Left lobe of liver (tissue), 2 donors: ENCODE data around the gene MOB3A. TPM values are rescaled to one million over a fixed set of nuclear protein-coding genes. Genes with fewer than 3 reads are reported as not detected.
"Not testable (repeated sequence)": the region's sequence is repeated elsewhere in the genome, so short reads cannot be mapped to it uniquely, and the experiment has no call there.

Experiments
- ATAC-seq: fragments of 200-7000 bp; cut with Tn5 transposase; one replicate; pipeline ENCODE4 v1.9.1; 2020; ENCODE audit warnings: mild to moderate bottlenecking, moderate library complexity
- DNase-seq: peaks from one replicate; pipeline ENCODE4 v3.0.0-alpha.2; 2020; ENCODE audit warnings: low spot score
- total RNA-seq: library from RNA; stranded (reverse); gene quantifications from one replicate; pipeline ENCODE4 v1.2.1, GENCODE V29; 2021
- donor health status: DM: no; HTN: no; CAD: no; lungs with moderate emphysema.
- donor health status: DM: no; HTN: yes; CAD: no.

Gene MOB3A
- total RNA-seq, 1 donor from 2014 or later, result 11.2 TPM

GRCh38 chr19:2109046-2109864 is 13.1 kb upstream of the MOB3A start:
- peak; percentile 22 for ATAC-seq
- no peak for DNase-seq

- ATAC-seq, result no peak
Observed at GRCh38 chr19:2108251-2109016, 12.3 kb upstream of the MOB3A start.

GRCh38 chr19:2103045-2103707 is 7.0 kb upstream of the MOB3A start:
- peak; percentile 4 for ATAC-seq
- DNase-seq, result no peak

More at GRCh38 chr19:2108251-2109016, 12.3 kb upstream of the MOB3A start:
- no peak for DNase-seq

GRCh38 chr19:2101417-2102335 is 5.5 kb upstream of the MOB3A start:
- ATAC-seq (no peak), DNase-seq (no peak)

GRCh38 chr19:2100719-2101061 is 4.6 kb upstream of the MOB3A start:
- no peak for ATAC-seq
- DNase-seq, result no peak

- DNase-seq, result no peak
- no peak for ATAC-seq
Observed at GRCh38 chr19:2099937-2100718, 4.0 kb upstream of the MOB3A start.

- DNase-seq (no peak), ATAC-seq (no peak)
Observed at GRCh38 chr19:2099054-2099501, 3.0 kb upstream of the MOB3A start.

GRCh38 chr19:2097886-2098327 is 1.8 kb upstream of the MOB3A start:
- DNase-seq, result no peak

GRCh38 chr19:2097203-2097885 is 1.2 kb upstream of the MOB3A start:
- DNase-seq (peak; percentile 63), ATAC-seq (no peak)

More at GRCh38 chr19:2097886-2098327, 1.8 kb upstream of the MOB3A start:
- no peak for ATAC-seq

GRCh38 chr19:2096480-2097202 is 515 bp upstream of the MOB3A start, which contains the start of gene IZUMO4:
IZUMO4 (plus strand) TSS chr19:2096915; CDS start chr19:2096946, 31 bp downstream.
- DNase-seq (peak; percentile 100), ATAC-seq (peak; percentile 85)

GRCh38 chr19:2091926-2092525 is 4.1 kb downstream of the MOB3A start:
- not testable (repeated sequence) for DNase-seq, ATAC-seq

- DNase-seq, result no peak
- ATAC-seq, result no peak
Observed at GRCh38 chr19:2089727-2090053, 6.4 kb downstream of the MOB3A start.

GRCh38 chr19:2089001-2089711 is 7.0 kb downstream of the MOB3A start:
- no peak for ATAC-seq
- DNase-seq, result no peak

- no peak for DNase-seq
- no peak for ATAC-seq
Observed at GRCh38 chr19:2087621-2088100, 8.5 kb downstream of the MOB3A start.

- not testable (repeated sequence) for DNase-seq
- peak; percentile 31 for ATAC-seq
Observed at GRCh38 chr19:2086695-2087620, 9.2 kb downstream of the MOB3A start.
